Caki2 (cell line): ENCODE results near the gene DPP9. TPM values are rescaled to one million over a fixed set of nuclear protein-coding genes. Genes with fewer than 3 reads are reported as not detected.

Source experiments
- DNase-seq: peaks from one replicate; pipeline ENCODE4 v3.0.0-alpha.2; 2015; ENCODE audit warnings: low read depth
- in situ Hi-C: cut with HindIII; loops from 2 replicates; pipeline ENCODE4 v1.10.0; 2016; ENCODE audit warnings: low sequenced_read_pairs, low pct_unique_long_range_greater_than_20kb, mixed read lengths
- total RNA-seq: library from RNA; depleted of rRNA; stranded (reverse); fragments of >200 nt; shearing (Covaris generic); gene quantifications from 2 replicates; pipeline ENCODE4 v1.2.3, GENCODE V29; 2014; ENCODE audit warnings: low replicate concordance

The DPP9 gene
- total RNA-seq, 1 experiment from 2014 or later: 36.6 TPM

DNA sequence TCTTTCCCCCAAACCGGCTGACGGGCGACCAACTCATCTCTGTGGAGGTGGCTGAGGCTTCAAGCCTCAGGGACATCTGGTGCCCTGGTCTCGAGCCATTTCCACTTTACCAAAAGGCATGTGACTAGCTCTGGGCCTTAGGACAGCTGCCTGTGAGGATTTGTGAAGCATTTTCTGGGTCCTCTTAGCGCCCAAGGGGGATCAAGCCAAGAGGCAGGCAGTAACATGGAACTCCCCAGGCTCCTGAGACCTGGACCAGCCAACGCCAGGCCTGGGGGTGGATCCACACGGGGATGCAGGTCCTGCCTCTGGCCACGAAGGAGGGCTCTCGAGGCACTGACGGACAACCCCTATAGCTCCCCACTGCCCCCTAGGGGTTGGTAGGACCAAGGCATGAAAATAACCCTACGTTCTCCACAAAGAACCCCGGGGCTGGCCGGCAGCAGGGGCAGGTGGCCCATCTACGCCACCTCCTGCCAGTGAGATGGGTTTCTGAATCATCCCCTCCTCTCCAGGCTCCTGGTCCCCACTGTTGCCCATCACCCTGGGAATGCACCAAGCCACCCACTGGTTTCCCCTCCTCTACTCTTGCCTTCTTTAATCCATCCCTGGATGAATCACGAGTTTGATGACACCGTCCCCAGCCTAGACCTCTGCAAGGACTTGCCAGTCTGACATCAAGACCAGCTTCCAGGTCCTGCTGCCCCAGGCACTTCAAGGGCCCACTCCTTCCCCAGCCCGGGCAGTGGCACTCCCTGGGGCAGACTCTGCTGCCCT, 46.5 kb downstream of the DPP9 start:
- no peak for DNase-seq
- in situ Hi-C loops: no loop called here

DNA sequence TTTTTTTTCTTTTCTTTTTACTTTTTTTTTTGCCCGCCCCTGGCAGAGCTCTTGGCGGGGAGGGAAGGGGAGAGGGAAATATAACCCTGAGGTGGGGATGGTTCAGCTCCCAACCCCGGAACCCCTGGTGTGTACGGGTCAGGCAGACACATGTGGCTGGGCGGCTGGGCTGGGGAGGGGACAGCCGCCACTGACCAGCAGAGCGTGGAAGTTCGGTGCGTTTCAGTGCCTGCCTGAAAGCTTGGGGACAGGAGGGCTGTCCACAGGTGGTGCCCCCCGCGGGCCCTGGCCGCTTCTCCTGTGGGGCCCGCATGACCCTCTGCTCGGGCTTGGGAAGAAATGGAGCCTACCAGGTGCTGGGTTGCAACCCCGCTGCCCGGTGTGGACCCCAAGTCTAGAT, 48.3 kb downstream of the DPP9 start:
- DNase-seq: no peak
- in situ Hi-C loops: no loop called here

DNA sequence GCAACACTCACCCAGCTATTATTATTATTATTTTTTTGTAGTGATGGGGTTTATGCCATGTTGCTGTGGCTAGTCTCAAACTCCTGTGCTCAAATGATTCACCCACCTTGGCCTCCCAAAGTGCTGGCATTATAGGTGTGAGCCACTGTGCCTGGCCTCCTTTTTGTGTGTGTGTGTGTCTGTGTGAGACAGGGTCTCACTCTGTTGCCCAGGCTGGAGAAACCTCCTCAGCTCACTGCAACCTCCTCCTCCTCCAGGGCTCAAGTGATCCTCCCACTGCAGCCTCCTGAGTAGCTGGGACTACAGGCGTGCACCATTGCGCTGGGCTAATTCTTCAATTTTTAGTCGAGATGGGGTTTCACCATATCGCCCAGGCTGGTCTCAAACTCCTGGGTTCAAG, 49.9 kb downstream of the DPP9 start:
- in situ Hi-C loops: no loop called here
- DNase-seq: no peak

DNA sequence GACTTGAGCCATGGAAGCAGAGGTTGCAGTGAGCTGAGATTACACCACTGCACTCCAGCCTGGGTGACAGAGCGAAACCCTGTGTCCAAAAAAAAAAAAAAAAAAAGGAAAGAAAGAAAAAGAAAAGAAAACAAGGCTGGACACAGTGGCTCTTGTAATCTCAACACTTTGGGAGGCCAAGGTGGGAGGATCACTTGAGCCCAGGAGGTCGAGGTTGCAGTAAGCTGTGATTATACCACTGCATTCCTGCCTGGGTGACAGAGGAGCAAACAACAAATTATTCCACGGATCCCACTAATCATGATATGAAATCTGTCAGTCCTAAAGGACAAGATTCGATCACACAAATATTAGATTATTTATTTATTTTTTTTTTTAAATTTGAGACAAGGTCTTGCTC, 50.4 kb downstream of the DPP9 start:
- in situ Hi-C loops: no loop called here
- DNase-seq: no peak

DNA sequence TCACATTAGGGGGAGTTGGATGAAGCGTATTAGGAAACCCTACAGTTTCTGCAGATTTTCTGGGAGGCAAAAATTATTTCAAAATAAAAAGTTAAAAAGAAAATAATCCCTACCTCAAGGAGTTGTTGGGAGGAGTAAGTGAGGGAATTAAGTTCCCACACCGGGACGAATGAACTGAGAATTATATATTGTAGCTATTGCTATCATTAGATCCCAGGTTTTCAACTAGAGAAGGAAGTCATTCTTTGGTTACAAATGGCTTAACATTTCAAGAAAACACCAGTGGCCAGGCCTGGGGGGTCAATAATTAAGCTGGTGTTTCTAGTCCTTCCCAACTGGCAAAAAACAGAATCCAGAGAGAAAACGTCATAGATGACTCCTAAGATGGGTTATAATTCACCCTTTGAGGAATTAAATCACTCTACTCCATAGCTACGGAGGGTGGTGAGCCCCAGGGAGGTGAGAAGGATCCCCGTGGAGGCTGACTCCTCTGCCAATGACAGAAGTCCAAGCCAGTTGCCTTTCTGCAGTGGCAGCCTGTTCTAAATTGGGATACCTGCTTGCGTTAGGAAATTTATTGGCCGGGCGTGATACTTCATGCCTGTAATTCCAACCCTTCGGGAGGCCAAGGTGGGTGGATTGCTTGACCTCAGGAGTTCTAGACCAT, 52.3 kb downstream of the DPP9 start:
- peak; percentile 24 for DNase-seq
- in situ Hi-C loops: no loop called here

DNA sequence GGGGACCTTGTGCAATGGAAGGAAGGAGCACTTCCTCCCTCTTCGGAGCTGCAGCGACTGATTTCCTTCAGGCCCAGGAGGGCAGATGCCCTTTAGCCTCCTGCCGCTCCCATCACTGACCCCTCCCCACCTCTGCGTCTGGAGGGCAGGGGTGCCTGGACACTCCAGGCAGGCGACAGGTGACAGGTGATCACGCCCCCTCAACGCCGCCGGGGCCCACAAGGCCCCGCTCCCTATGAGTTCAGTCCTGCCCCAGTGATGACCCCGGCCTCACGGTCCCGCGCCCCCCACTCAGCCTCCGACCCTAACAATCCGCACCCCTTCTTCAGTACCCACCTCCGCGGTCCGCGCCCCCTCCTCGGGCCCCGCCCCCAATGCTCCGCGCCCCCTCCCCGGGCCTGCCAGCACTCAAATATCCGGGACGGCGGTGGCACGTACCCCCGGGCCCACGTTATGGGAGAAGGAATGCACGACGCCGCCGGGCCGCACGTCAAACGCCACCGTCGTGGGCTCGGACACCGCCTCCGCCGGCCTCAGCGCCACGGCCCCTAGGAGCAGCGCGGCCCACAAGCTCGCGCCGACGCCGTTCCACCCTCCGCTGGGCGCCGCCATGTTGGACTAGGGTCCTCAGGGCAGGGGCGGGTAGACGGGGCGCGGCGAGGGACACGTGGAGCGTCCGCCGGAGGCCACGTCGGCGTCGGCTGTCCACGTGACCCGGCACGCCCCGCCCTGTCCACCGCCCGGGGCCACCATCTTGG, 53.7 kb downstream of the DPP9 start, which contains the start of gene MYDGF:
Gene MYDGF (minus strand): TSS at position 620 of the 758 bp plus-strand sequence. CDS start 8 bp downstream, at position 612.
- DNase-seq: peak; percentile 70
- in situ Hi-C loops: no loop called here

DNA sequence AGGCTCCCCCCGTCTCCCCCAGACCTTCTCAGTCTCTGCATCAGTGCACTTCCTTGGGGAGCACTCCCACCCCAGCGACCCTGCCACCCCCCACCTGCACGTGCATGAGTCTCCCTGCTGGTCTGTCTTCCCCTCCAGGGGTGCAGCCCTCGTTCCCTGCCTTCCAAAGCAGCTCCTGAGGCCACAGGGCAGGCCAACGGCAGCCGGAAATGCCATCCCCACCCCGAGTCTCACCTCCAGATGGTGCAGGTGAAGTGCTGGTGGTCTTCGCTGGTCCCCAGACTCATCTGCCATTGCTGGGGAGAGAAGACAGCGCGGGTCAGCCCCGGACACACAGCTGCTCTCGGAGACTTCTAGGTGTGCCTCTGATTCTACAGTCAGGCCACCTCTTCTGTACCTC, 59.0 kb downstream of the DPP9 start:
- in situ Hi-C loops: no loop called here
- DNase-seq: no peak

DNA sequence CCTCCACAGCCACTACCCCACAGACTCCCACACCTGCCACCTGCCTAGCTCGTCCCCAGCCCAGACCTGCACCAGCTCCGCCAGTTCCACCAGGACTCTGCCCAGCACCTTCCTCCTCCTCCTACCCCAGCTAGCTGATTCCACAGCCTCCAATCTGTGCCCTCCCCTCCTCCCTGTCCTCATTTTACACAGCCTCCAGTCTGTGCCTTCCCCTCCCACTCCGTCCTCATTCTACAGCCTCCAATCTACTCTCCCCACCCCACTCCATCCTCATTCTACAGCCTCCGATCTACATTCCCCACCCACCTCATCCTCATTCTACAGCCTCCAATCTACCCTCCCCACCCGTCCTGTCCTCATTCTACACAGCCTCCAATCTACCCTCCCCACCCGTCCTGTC, 60.8 kb downstream of the DPP9 start:
- in situ Hi-C loops: no loop called here
- DNase-seq: no peak

DNA sequence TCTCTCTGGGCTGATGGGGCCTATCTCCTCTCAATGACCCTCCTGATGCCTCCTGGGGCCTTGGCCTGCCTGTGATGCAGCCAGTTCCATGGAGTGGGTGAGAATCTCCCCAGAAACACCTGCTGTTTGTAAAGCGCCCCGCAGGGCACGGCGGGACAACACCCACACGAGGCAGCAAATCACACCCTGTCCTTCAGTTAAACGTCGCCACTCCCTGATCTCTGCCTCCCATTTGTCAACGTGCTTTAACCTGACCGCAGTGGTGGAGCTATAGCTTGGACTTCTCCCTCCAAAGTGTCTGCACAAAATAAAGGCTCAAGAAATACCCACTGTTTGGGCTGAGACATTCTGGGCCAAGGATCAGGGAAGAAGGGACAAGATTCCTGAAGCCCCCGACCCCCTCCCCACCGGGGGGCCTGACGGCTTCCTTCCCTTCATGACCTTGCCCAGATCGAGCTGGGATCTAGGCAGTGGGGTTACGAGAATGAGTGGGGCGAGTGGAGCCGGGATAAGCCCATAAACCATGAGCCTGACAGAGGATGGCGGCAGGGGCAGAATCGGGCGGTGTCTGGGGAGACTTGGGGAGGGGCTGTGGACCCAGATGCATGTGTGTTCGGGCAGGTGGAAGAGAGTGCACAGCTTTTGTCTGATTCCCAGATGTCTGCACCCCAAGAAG, 61.5 kb downstream of the DPP9 start:
- in situ Hi-C loops: no loop called here

DNA sequence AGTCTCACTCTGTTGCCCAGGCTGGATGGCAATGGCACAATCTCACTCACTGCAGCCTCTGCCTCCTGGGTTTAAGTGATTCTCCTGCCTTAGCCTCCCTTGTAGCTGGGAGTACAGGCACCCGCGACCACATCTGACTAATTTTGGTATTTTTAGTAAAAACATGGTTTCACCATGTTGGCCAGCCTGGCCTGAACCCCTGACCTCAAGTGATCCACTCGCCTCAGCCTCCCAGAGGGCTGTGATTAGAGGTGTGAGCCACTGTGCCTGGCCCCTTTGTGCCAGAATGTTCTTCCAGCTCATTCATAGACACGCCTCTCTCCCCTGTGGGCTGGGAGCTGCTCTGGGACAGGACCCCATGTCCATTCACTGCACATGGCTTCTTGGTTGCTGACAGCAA, 62.6 kb downstream of the DPP9 start:
- DNase-seq: no peak
- in situ Hi-C loops: no loop called here

More for the DNA sequence above, 61.5 kb downstream of the DPP9 start:
- no peak for DNase-seq

DNA sequence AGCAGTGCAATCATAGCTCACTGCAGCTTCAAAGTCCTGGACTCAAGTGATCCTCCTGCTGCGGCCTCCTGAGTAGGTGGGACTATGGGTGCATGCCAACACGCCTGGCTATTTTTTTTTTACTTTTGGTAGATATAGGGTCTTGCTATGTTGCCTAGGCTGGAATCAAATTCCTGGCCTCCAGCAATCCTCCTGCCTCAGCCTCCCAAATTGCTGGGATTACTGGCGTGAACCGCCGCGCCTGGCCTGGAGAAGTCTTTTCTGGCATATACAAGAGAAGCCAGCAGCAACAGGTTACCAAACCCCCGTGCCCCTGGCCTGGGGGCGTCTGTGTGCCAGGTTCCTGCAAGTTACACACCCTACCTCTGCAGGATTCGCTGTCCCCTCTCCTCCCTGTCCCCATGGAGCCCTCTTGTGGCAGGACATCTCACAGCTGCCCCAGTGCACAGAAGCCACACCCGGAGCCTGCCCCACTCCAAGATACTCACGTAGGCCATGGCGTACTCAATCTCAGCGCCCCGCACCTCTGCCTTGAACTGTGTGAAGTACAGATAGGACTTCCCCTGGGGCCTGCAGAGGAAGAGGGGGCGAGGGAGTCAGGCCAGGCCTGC, 63.4 kb downstream of the DPP9 start:
- in situ Hi-C loops: no loop called here

DNA sequence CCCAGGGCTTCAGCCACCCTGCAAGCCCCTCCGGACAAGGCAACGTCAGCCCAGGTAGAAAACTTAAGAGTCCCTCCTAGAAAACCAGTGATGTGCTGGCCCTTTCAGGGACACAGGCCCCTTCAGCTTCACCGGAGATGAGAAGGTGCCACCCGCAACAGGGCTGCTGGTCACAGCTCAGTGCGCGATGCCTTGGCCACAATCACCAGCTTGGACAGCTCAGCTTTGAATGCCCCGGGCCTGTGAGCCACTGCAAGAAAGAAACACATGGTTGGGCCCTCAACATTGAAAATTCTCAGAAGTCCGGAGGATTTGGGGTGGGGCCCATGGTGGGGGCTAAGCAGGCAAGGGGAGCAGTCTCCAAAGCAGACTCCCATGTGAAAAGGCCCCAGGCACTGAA, 65.8 kb downstream of the DPP9 start:
- in situ Hi-C loops: no loop called here
- DNase-seq: no peak

More for the DNA sequence above, 63.4 kb downstream of the DPP9 start:
- DNase-seq: peak; percentile 31

DNA sequence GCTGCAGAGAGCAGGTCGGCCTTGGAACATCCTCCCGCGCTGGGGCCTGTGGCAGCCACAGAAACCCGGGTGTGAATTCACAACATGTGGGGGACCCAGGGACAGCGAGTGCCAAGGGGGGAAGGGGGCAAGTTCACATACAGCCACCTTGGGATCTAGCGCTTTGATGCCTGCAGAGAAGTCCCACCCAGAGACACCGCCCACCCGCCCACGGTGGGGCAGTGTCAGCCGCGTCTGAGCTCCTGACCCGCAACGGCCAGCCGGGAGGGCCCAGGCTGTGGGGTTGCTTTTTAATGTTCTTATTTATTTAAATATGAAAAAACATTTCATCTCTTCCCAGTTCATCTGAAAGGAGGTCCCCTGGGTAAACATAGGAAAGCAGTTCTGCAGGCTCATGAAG, 66.4 kb downstream of the DPP9 start:
- in situ Hi-C loops: no loop called here
- no peak for DNase-seq

DNA sequence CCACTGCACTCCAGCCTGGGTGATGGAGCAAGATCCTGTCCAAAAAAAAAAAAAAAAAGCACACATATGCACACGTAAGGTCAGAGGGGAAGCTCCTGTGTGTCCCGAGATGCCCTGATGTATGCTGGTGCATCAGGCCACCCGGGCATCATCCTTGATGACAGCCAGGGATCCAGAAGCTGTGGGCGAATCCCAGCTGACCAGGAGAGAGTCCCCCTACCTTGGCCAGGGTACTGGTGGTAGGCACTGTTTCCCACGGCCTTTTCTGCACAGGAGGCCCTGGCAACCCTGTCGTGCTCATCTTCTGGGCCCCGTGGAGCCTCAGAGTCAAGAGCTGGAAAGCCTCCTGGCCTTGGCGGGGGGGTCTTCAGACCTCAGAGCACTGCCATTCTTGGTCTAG, 67.5 kb downstream of the DPP9 start:
- no peak for DNase-seq
- in situ Hi-C loops: no loop called here

DNA sequence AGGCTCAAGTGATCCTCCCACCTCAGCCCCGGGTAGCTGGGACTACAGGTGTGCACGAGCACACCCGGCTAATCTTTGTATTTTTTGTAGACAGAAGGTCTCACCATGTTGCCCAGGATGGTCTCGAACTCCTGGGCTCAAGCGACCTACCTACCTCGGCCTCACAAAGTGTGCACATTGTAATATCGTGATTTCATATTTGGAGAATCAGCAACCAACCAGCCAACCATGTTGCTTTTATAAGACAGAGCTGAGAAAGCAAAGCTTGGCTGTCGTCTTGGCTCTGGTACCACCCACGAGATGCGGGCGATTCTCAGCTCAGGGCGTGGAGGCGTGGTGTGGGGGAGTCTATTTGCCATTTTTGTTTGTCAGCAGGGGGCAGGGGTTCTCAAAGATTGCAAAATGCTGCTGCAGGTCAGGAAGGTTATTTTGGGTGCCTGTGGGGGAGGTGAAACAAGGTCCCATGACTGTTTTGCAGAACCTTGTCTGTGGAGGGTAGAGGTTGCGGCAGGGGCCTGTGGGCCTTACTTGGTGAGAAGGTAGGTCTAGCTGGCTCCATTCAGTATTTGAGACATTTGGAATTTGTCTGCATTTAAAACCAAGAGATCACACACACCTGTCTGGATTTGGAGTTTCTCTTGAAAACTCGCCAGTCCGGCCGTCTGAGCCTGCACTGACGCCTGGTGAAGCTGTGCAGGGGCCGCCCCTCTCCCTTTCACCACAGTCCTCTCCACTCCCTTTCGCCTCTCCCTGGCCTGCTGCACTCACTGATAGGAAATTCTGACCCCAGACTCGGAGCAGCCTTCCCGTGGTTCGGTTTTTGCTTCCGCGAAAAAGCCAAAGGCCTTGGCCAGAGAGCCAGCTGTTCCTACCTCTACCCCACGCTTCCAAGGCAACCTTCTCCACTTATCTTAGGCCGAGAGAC, 68.9 kb downstream of the DPP9 start:
- DNase-seq: no peak
- in situ Hi-C loops: no loop called here

DNA sequence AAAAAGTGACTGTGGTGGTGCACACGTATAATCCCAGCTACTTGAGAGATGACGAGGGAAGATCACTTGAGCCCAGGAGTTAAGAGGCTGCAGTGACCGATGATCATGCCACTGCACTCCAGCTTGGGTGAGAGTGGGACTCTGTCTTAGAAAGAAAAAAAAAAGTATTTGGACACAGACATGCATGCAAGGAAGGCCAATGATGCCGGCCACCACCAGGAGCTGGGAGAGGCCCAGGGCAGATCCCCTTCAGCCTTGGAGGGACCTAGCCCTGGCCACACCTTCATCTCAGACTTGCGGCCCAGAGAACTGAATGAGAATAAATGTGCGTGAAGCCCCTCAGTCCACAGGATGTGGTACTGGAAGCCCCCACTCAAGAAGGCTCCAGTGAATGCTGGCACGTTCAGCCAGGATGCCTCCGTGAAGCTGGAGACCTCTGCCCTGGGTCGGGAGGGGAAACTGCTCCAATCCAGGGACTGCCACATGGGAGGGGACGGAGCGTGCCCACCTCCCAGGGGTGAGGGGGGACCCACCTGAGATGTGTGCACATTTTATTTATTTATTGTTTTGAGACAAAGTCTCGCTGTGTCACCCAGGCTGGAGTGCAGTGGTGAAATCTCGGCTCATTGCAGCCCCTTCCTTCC, 69.7 kb downstream of the DPP9 start:
- no peak for DNase-seq
- in situ Hi-C loops: no loop called here

DNA sequence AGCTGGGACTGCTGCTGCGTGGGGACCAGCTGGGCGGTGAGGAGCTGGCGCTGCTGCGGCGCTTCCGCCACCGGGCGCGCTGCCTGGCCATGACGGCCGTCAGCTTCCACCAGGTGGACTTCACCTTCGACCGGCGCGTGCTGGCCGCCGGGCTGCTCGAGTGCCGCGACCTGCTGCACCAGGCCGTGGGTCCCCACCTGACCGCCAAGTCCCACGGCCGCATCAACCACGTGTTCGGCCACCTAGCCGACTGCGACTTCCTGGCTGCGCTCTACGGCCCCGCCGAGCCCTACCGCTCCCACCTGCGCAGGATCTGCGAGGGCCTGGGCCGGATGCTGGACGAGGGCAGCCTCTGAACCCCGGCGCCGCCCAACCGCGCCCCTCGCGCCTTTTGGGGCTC, 71.6 kb downstream of the DPP9 start:
- DNase-seq: no peak
- in situ Hi-C loops: no loop called here
